H9 (cell line): ENCODE data around the gene METTL4. TPM values are rescaled to one million over a fixed set of nuclear protein-coding genes. Genes with fewer than 3 reads are reported as not detected.

Source experiments
- DNase-seq: peaks from one replicate; pipeline ENCODE4 v3.0.0-alpha.2; 2017
- H2AFZ ChIP-seq: one replicate; pipeline ENCODE4 v1.6.1; 2013; ENCODE audit warnings: mild to moderate bottlenecking, low read length, control low read depth, moderate library complexity
- H2AK5ac ChIP-seq: 2 replicates; pipeline ENCODE4 v1.6.1; 2013; ENCODE audit warnings: low read length, control low read depth, mixed read lengths; ENCODE audit not compliant: insufficient read length
- H2BK120ac ChIP-seq: one replicate; pipeline ENCODE4 v1.6.1; 2013; ENCODE audit warnings: low read depth, mild to moderate bottlenecking, low read length, control low read depth, inconsistent platforms; ENCODE audit not compliant: poor library complexity, severe bottlenecking
- H2BK12ac ChIP-seq: 2 replicates; pipeline ENCODE4 v1.6.1; 2013; ENCODE audit warnings: low read length, control low read depth, mixed read lengths, low read depth; ENCODE audit not compliant: insufficient read length
- H2BK15ac ChIP-seq: 2 replicates; pipeline ENCODE4 v1.6.1; 2013; ENCODE audit warnings: low read depth, low read length, control low read depth
- H2BK20ac ChIP-seq: one replicate; pipeline ENCODE4 v1.6.1; 2013; ENCODE audit warnings: low read depth, mild to moderate bottlenecking, low read length, control low read depth, inconsistent platforms; ENCODE audit not compliant: poor library complexity, severe bottlenecking
- H2BK5ac ChIP-seq: 2 replicates; pipeline ENCODE4 v1.6.1; 2013; ENCODE audit warnings: low read length, control low read depth, mixed read lengths; ENCODE audit not compliant: insufficient read length
- H3K14ac ChIP-seq: 2 replicates; pipeline ENCODE4 v1.6.1; 2013; ENCODE audit warnings: low read length, control low read depth; ENCODE audit not compliant: insufficient read depth
- H3K18ac ChIP-seq: 2 replicates; pipeline ENCODE4 v1.6.1; 2013; ENCODE audit warnings: low read depth, mild to moderate bottlenecking, mixed read lengths, low read length, control low read depth; ENCODE audit not compliant: insufficient read length
- H3K23ac ChIP-seq: 2 replicates; pipeline ENCODE4 v1.6.1; 2013; ENCODE audit warnings: low read length, control low read depth, mixed read lengths, low read depth; ENCODE audit not compliant: insufficient read length
- H3K23me2 ChIP-seq: 2 replicates; pipeline ENCODE4 v1.6.1; 2013; ENCODE audit warnings: low read depth, mild to moderate bottlenecking, mixed read lengths, low read length, control low read depth; ENCODE audit not compliant: insufficient read length, poor library complexity, severe bottlenecking
- H3K27ac ChIP-seq: 2 replicates; pipeline ENCODE4 v1.5.1; 2013; ENCODE audit warnings: low read length, control low read depth, mixed read lengths, low read depth; ENCODE audit not compliant: insufficient read length
- H3K27me3 ChIP-seq: 2 replicates; pipeline ENCODE4 v1.6.1; 2013; ENCODE audit warnings: low read length, control low read depth, inconsistent platforms; ENCODE audit not compliant: insufficient read depth
- H3K4ac ChIP-seq: 2 replicates; pipeline ENCODE4 v1.6.1; 2013; ENCODE audit warnings: low read depth, mild to moderate bottlenecking, control low read depth, inconsistent platforms, low read length, moderate library complexity
- H3K4me1 ChIP-seq: 2 replicates; pipeline ENCODE4 v1.6.1; 2013; ENCODE audit warnings: low read length, control low read depth, inconsistent platforms; ENCODE audit not compliant: insufficient read depth
- H3K4me2 ChIP-seq: 2 replicates; pipeline ENCODE4 v1.6.1; 2013; ENCODE audit warnings: low read length, control low read depth, mixed read lengths; ENCODE audit not compliant: insufficient read length, insufficient read depth
- H3K56ac ChIP-seq: 2 replicates; pipeline ENCODE4 v1.6.1; 2013; ENCODE audit warnings: low read depth, mild to moderate bottlenecking, mixed read lengths, low read length, control low read depth; ENCODE audit not compliant: insufficient read length
- H3K79me1 ChIP-seq: 2 replicates; pipeline ENCODE4 v1.6.1; 2013; ENCODE audit warnings: low read depth, mild to moderate bottlenecking, moderate library complexity, low read length, control low read depth, inconsistent platforms; ENCODE audit not compliant: insufficient read depth, poor library complexity, severe bottlenecking
- H3K79me2 ChIP-seq: 2 replicates; pipeline ENCODE4 v1.6.1; 2013; ENCODE audit warnings: low read length, control low read depth, inconsistent platforms; ENCODE audit not compliant: insufficient read depth
- H3K9ac ChIP-seq: 2 replicates; pipeline ENCODE4 v1.6.1; 2013; ENCODE audit warnings: low read length, control low read depth, mixed read lengths; ENCODE audit not compliant: insufficient read length; ENCODE audit errors: extremely low read depth
- H3K9me3 ChIP-seq: one replicate; pipeline ENCODE4 v1.6.1; 2013; ENCODE audit warnings: low read depth, low read length, inconsistent platforms; ENCODE audit not compliant: control insufficient read depth
- H3T11ph ChIP-seq: one replicate; pipeline ENCODE4 v1.6.1; 2013; ENCODE audit warnings: mild to moderate bottlenecking, low read length, control low read depth, inconsistent platforms
- H4K20me1 ChIP-seq: one replicate; pipeline ENCODE4 v1.6.1; 2013; ENCODE audit not compliant: control insufficient read depth, insufficient read length, insufficient read depth
- H4K5ac ChIP-seq: 2 replicates; pipeline ENCODE4 v1.6.1; 2013; ENCODE audit warnings: low read depth, mild to moderate bottlenecking, mixed read lengths, low read length, control low read depth; ENCODE audit not compliant: insufficient read length
- H4K8ac ChIP-seq: replicated peaks from 2 replicates; pipeline ENCODE4 v1.6.1; 2013; ENCODE audit warnings: low read length, control low read depth, mixed read lengths, low read depth; ENCODE audit not compliant: insufficient read length
- H4K91ac ChIP-seq: 2 replicates; pipeline ENCODE4 v1.6.1; 2013; ENCODE audit warnings: low read depth, mild to moderate bottlenecking, moderate library complexity, mixed read lengths, low read length, control low read depth; ENCODE audit not compliant: insufficient read length
- H3K27ac Mint-ChIP-seq, 3 experiments: 2 replicates in 2 of 3; 3 replicates in 1 of 3; pipeline ENCODE4 v1.8.0; 2020 to 2021; ENCODE audit warnings: mixed read lengths in 3 of 3, mild to moderate bottlenecking in 1 of 3, moderate library complexity in 1 of 3
- H3K27me3 Mint-ChIP-seq: 2 replicates; pipeline ENCODE4 v1.8.0; 2021; ENCODE audit warnings: low read depth, mild to moderate bottlenecking, moderate library complexity, mixed read lengths
- H3K36me3 Mint-ChIP-seq, 3 experiments: 2 replicates in 2 of 3; 3 replicates in 1 of 3; pipeline ENCODE4 v1.8.0; 2020 to 2021; ENCODE audit warnings: low read depth in 3 of 3, mixed read lengths in 3 of 3; ENCODE audit not compliant: insufficient read depth in 1 of 3
- H3K4me1 Mint-ChIP-seq, 2 experiments: 2 replicates each; pipeline ENCODE4 v1.8.0; 2020; ENCODE audit warnings: mixed read lengths in 2 of 2
- H3K4me3 Mint-ChIP-seq, 2 experiments: 2 replicates in 1 of 2; 3 replicates in 1 of 2; pipeline ENCODE4 v1.8.0; 2020 to 2021; ENCODE audit warnings: mild to moderate bottlenecking in 2 of 2, mixed read lengths in 2 of 2, moderate library complexity in 1 of 2
- H3K9me3 Mint-ChIP-seq, 2 experiments: 2 replicates in 1 of 2; 3 replicates in 1 of 2; pipeline ENCODE4 v1.8.0; 2020; ENCODE audit warnings: mild to moderate bottlenecking in 2 of 2, mixed read lengths in 2 of 2, moderate library complexity in 1 of 2
- WGBS: extraction: QIAGEN DNeasy Blood & Tissue Kit; methylation state at CpG from one replicate; pipeline ENCODE4 v1.1.7; 2013; ENCODE audit warnings: missing lambda C conversion rate, low lambda C conversion rate, mixed read lengths; ENCODE audit not compliant: insufficient read length; ENCODE audit errors: extremely low coverage; 5-methylcytosine and 5-hydroxymethylcytosine counted together
- total RNA-seq: library from RNA; stranded (reverse); gene quantifications from 2 replicates; pipeline ENCODE4 v1.2.1, GENCODE V29; 2021
- TF ChIP-seq, protein P1 (sequence below): fragments of 200-600 bp; sonication (generic); conservative IDR thresholded peaks from 3 replicates; pipeline ENCODE4 v1.8.0; 2021; ENCODE audit warnings: antibody characterized with exemption, mild to moderate bottlenecking

Gene METTL4
- total RNA-seq, 1 experiment from 2014 or later, result 14.2 TPM

DNA sequence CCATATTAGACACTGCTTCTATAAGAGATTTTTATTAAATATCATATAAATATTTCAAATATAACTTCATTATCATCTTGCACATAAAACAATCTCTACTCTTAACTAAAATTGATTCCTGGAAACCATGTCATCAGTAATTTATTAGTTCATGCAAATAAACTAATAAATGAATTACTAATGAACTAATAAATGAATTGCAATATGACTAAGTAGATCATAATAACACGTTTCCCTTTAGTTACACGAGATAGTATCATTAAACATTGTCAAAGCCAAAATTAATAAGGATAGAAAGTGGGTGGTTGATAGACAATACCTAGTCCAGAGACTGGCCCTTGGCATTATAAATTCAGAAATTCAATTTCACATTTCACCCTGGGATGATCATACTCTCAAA, 26.1 kb downstream of the METTL4 start:
- no peak overlapping the region for H3K4ac ChIP-seq
- H2BK20ac ChIP-seq, result no peak overlapping the region
- no peak overlapping the region for H3T11ph ChIP-seq
- H3K14ac ChIP-seq, result no peak overlapping the region
- Mint-ChIP-seq H3K4me1 (no peaks in the 10 kb centered on the region; a peak in 1 of 4 replicates), H3K27me3 (no peaks in the 10 kb centered on the region), H3K9me3 (no peaks in the 10 kb centered on the region), H3K36me3 (peaks cover 0 to 9% (median 2%) of the 10 kb centered on the region in 3 experiments; a peak in 4 of 7 replicates), H3K4me3 (no peak overlapping the region), H3K27ac (no peak overlapping the region)
- H4K91ac ChIP-seq, result no peak overlapping the region
- H2AK5ac ChIP-seq, result no peak overlapping the region
- H2BK120ac ChIP-seq, result no peak overlapping the region
- no peaks in the 10 kb centered on the region for H4K20me1 ChIP-seq
- no peak overlapping the region for H3K18ac ChIP-seq
- WGBS, result no CpG with 5 or more reads among the region's 2 CpGs
- DNase-seq, result no peak
- H4K5ac ChIP-seq, result no peak overlapping the region
- no peaks in the 10 kb centered on the region for H3K27me3 ChIP-seq
- no peaks in the 10 kb centered on the region for H3K23me2 ChIP-seq
- no peak overlapping the region for H4K8ac ChIP-seq
- no peak overlapping the region for H3K4me2 ChIP-seq
- no peak overlapping the region for H3K9ac ChIP-seq
- H3K56ac ChIP-seq, result no peak overlapping the region
- H3K9me3 ChIP-seq, result no peaks in the 10 kb centered on the region
- no peak overlapping the region for H3K27ac ChIP-seq
- H3K23ac ChIP-seq, result no peak overlapping the region
- TF ChIP-seq, protein P1, sequence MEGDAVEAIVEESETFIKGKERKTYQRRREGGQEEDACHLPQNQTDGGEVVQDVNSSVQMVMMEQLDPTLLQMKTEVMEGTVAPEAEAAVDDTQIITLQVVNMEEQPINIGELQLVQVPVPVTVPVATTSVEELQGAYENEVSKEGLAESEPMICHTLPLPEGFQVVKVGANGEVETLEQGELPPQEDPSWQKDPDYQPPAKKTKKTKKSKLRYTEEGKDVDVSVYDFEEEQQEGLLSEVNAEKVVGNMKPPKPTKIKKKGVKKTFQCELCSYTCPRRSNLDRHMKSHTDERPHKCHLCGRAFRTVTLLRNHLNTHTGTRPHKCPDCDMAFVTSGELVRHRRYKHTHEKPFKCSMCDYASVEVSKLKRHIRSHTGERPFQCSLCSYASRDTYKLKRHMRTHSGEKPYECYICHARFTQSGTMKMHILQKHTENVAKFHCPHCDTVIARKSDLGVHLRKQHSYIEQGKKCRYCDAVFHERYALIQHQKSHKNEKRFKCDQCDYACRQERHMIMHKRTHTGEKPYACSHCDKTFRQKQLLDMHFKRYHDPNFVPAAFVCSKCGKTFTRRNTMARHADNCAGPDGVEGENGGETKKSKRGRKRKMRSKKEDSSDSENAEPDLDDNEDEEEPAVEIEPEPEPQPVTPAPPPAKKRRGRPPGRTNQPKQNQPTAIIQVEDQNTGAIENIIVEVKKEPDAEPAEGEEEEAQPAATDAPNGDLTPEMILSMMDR, result no peak
- H2BK15ac ChIP-seq, result no peak overlapping the region
- no peak overlapping the region for H2BK5ac ChIP-seq
- H3K4me1 ChIP-seq, result no peaks in the 10 kb centered on the region; the same call in 1 of the 2 replicates
- H2BK12ac ChIP-seq, result no peak overlapping the region
- no peaks in the 10 kb centered on the region for H3K79me2 ChIP-seq
- no peak overlapping the region for H2AFZ ChIP-seq
- H3K79me1 ChIP-seq, result no peaks in the 10 kb centered on the region
